Liver (tissue), 9 donors: Measurements from ENCODE around the gene CLBA1. TPM values are rescaled to one million over a fixed set of nuclear protein-coding genes. Genes with fewer than 3 reads are reported as not detected.

Experiments used
- DNase-seq: peaks from one replicate; pipeline ENCODE4 v3.0.0-alpha.2; 2017; ENCODE audit warnings: low spot score
- H3K27ac ChIP-seq, 2 donors: one replicate each; pipeline ENCODE4 v1.7.0; 2013; ENCODE audit warnings: inconsistent platforms in 2 of 2, low read length in 2 of 2, control low read depth in 1 of 2, low read depth in 1 of 2, mild to moderate bottlenecking in 1 of 2
- H3K27me3 ChIP-seq, 4 donors: one replicate each; pipeline versions ENCODE4 v1.6.1 to v1.7.0; 2013; ENCODE audit warnings: low read length in 3 of 4, inconsistent platforms in 1 of 4, mild to moderate bottlenecking in 1 of 4, moderate library complexity in 1 of 4; ENCODE audit not compliant: control insufficient read depth in 4 of 4, insufficient read depth in 4 of 4
- H3K36me3 ChIP-seq, 4 donors: one replicate each; pipeline versions ENCODE4 v1.6.1 to v1.7.0; 2013; ENCODE audit warnings: low read length in 3 of 4, mild to moderate bottlenecking in 3 of 4, low read depth in 1 of 4, moderate library complexity in 1 of 4; ENCODE audit not compliant: control insufficient read depth in 4 of 4, insufficient read depth in 3 of 4
- H3K4me1 ChIP-seq, 4 donors: one replicate each; pipeline versions ENCODE4 v1.6.1 to v1.7.0; 2013; ENCODE audit warnings: low read length in 3 of 4, mild to moderate bottlenecking in 3 of 4, moderate library complexity in 1 of 4; ENCODE audit not compliant: control insufficient read depth in 4 of 4, insufficient read depth in 4 of 4
- H3K4me3 ChIP-seq, 3 donors: one replicate each; pipeline versions ENCODE4 v1.6.1 to v1.7.0; 2013; ENCODE audit warnings: low read length in 3 of 3, control low read depth in 1 of 3, low read depth in 1 of 3, mild to moderate bottlenecking in 1 of 3
- H3K9ac ChIP-seq, 2 donors: one replicate each; pipeline ENCODE4 v1.7.0; 2013; ENCODE audit warnings: low read length in 2 of 2, mild to moderate bottlenecking in 2 of 2, moderate library complexity in 2 of 2, control low read depth in 1 of 2, low read depth in 1 of 2
- H3K9me3 ChIP-seq, 4 donors: one replicate each; pipeline versions ENCODE4 v1.6.1 to v1.7.0; 2013; ENCODE audit warnings: low read length in 3 of 4; ENCODE audit not compliant: control insufficient read depth in 4 of 4
- ATF3 ChIP-seq: IDR thresholded peaks from 2 replicates; pipeline ENCODE4 v1.6.1; 2016; ENCODE audit warnings: antibody characterized with exemption
- CTCF ChIP-seq: fragments of 150-350 bp; IDR thresholded peaks from 2 replicates; pipeline ENCODE4 v1.5.1; 2017; ENCODE audit warnings: improper control_type of control experiment, low read depth, low read length; ENCODE audit not compliant: missing input control
- EGR1 ChIP-seq, 2 donors: IDR thresholded peaks; 2 replicates each; pipeline ENCODE4 v1.6.1; 2016 to 2018; ENCODE audit warnings: antibody characterized with exemption in 2 of 2, low read depth in 2 of 2
- FOXA1 ChIP-seq: IDR thresholded peaks from 2 replicates; pipeline ENCODE4 v1.6.1; 2016; ENCODE audit warnings: antibody characterized with exemption
- FOXA2 ChIP-seq: IDR thresholded peaks from 2 replicates; pipeline ENCODE4 v1.6.1; 2016; ENCODE audit warnings: antibody characterized with exemption
- GABPA ChIP-seq, 2 donors: IDR thresholded peaks in 1 of 2; conservative IDR thresholded peaks in 1 of 2; 2 replicates each; pipeline ENCODE4 v1.6.1; 2016; ENCODE audit warnings: antibody characterized with exemption in 2 of 2, mild to moderate bottlenecking in 1 of 2, moderate library complexity in 1 of 2
- HNF4A ChIP-seq, 2 donors: conservative IDR thresholded peaks; 2 replicates each; pipeline ENCODE4 v1.6.1; 2016; ENCODE audit warnings: antibody characterized with exemption in 2 of 2, mild to moderate bottlenecking in 2 of 2
- JUND ChIP-seq, 2 donors: IDR thresholded peaks; 2 replicates each; pipeline ENCODE4 v1.6.1; 2016; ENCODE audit warnings: antibody characterized with exemption in 2 of 2
- MAX ChIP-seq: IDR thresholded peaks from 2 replicates; pipeline ENCODE4 v1.6.1; 2016; ENCODE audit warnings: antibody characterized with exemption
- NR2F2 ChIP-seq: IDR thresholded peaks from 2 replicates; pipeline ENCODE4 v1.6.1; 2016; ENCODE audit warnings: antibody characterized with exemption
- RAD21 ChIP-seq, 2 donors: IDR thresholded peaks; 2 replicates each; pipeline ENCODE4 v1.6.1; 2016; ENCODE audit warnings: antibody characterized with exemption in 2 of 2, mild to moderate bottlenecking in 2 of 2
- RXRA ChIP-seq, 2 donors: IDR thresholded peaks; 2 replicates each; pipeline ENCODE4 v1.6.1; 2017 to 2018; ENCODE audit warnings: antibody characterized with exemption in 2 of 2, mild to moderate bottlenecking in 1 of 2
- SP1 ChIP-seq: IDR thresholded peaks from 2 replicates; pipeline ENCODE4 v1.6.1; 2018; ENCODE audit warnings: antibody characterized with exemption, mild to moderate bottlenecking
- TAF1 ChIP-seq: conservative IDR thresholded peaks from 2 replicates; pipeline ENCODE4 v1.6.1; 2016; ENCODE audit warnings: antibody characterized with exemption, mild to moderate bottlenecking
- YY1 ChIP-seq: IDR thresholded peaks from 2 replicates; pipeline ENCODE4 v1.6.1; 2016; ENCODE audit warnings: antibody characterized with exemption, mild to moderate bottlenecking
- ZBTB33 ChIP-seq: IDR thresholded peaks from 2 replicates; pipeline ENCODE4 v1.6.1; 2016; ENCODE audit warnings: antibody characterized with exemption
- WGBS: extraction: QIAGEN DNeasy Blood & Tissue Kit; methylation state at CpG from one replicate; pipeline ENCODE4 v1.1.7; 2013; 5-methylcytosine and 5-hydroxymethylcytosine counted together
- polyA plus RNA-seq, 2 donors: library from polyadenylated mRNA; stranded (reverse) in 1 of 2; unstranded in 1 of 2; fragments of 200-250 nt in 1 of 2; fragments of >200 nt in 1 of 2; fragmentation: Nextera tagmentation in 1 of 2; extraction: Ambion mirVana in 1 of 2; gene quantifications; one replicate each; pipeline versions ENCODE4 v1.2.1 to v1.2.3, GENCODE V29; 2013 to 2015
- total RNA-seq, 2 donors: library from RNA; depleted of rRNA; stranded (reverse); fragments of >200 nt; gene quantifications; one replicate each; pipeline ENCODE4 v1.2.3, GENCODE V29; 2014
- donor health status: healthy.
- donor health status: healthy.
- donor health status: healthy.
- donor health status: healthy.
- donor health status: healthy.

CLBA1 gene
- total and polyA plus RNA-seq, 4 donors = 0.98 to 3.9 (median 2.3) TPM

- WGBS = 69% methylated on average over 19 of the region's 19 CpGs
- Histone ChIP-seq H3K4me1 (peaks cover 4 to 12% (median 9%) of the 10 kb centered on the region in 4 donors), H3K27me3 (no peaks in the 10 kb centered on the region), H3K9ac (peak overlapping the region in 1 of 2 donors; percentile 36), H3K4me3 (peak overlapping the region in 2 of 3 donors; percentile 89 to 93), H3K9me3 (no peaks in the 10 kb centered on the region), H3K27ac (no peak overlapping the region), H3K36me3 (peaks cover 0 to 6% (median under 1%) of the 10 kb centered on the region in 4 donors)
- TF ChIP-seq NR2F2 = no peak
- no peak for TF ChIP-seq ZBTB33
- TF ChIP-seq SP1 = no peak
- TF ChIP-seq FOXA1 = no peak
- no peak for TF ChIP-seq JUND (IDR thresholded peaks at IDR 0.05)
- TF ChIP-seq CTCF = no peak
- no peak for TF ChIP-seq ATF3
- no peak for TF ChIP-seq MAX
- no peak for TF ChIP-seq RXRA (IDR thresholded peaks at IDR 0.05)
- no peak for TF ChIP-seq FOXA2
- no peak for TF ChIP-seq YY1
- TF ChIP-seq TAF1 = no peak
- TF ChIP-seq GABPA (IDR thresholded peaks at IDR 0.05 in 1 of 2, conservative IDR thresholded peaks at IDR 0.05 in 1 of 2) = no peak
- no peak for TF ChIP-seq EGR1 (IDR thresholded peaks at IDR 0.05; ENCODE audit: low read depth in 2 of 2)
- no peak for TF ChIP-seq HNF4A (conservative IDR thresholded peaks at IDR 0.05)
- no peak for DNase-seq
Observed at GRCh38 chr14:104986487-104987164, 1.0 kb downstream of the CLBA1 start.

GRCh38 chr14:104989236-104989950 lies 3.8 kb downstream of the CLBA1 start:
- peaks cover 4 to 12% (median 9%) of the 10 kb centered on the region in 4 donors for H3K4me1 ChIP-seq
- DNase-seq = no peak
- no peak overlapping the region for H3K9ac ChIP-seq
- TF ChIP-seq MAX = no peak
- TF ChIP-seq RAD21 (IDR thresholded peaks at IDR 0.05) = no peak
- no peak for TF ChIP-seq FOXA1
- no peak for TF ChIP-seq GABPA (IDR thresholded peaks at IDR 0.05 in 1 of 2, conservative IDR thresholded peaks at IDR 0.05 in 1 of 2)
- no peak for TF ChIP-seq FOXA2
- no peak for TF ChIP-seq CTCF
- no peak for TF ChIP-seq RXRA (IDR thresholded peaks at IDR 0.05)
- TF ChIP-seq HNF4A (conservative IDR thresholded peaks at IDR 0.05) = no peak
- TF ChIP-seq EGR1 (IDR thresholded peaks at IDR 0.05; ENCODE audit: low read depth in 2 of 2) = no peak
- no peak for TF ChIP-seq TAF1
- TF ChIP-seq NR2F2 = no peak
- no peak for TF ChIP-seq ATF3
- no peak for TF ChIP-seq SP1
- TF ChIP-seq YY1 = no peak
- H3K27ac ChIP-seq = no peak overlapping the region
- 91% methylated on average over 16 of the region's 16 CpGs for WGBS
- H3K36me3 ChIP-seq = peaks cover 0 to 12% (median 3%) of the 10 kb centered on the region in 4 donors
- no peaks in the 10 kb centered on the region for H3K27me3 ChIP-seq
- H3K9me3 ChIP-seq = no peaks in the 10 kb centered on the region
- H3K4me3 ChIP-seq = no peak overlapping the region
